Activated CD4-positive, alpha-beta memory T cell treated with anti-CD3 and anti-CD28 coated beads for 36 hours (primary cell): ENCODE measurements around the gene P3H4. TPM values are rescaled to one million over a fixed set of nuclear protein-coding genes. Genes with fewer than 3 reads are reported as not detected.

ENCODE experiments used
- CTCF ChIA-PET: fragments of 350-600 bp; sonication (Branson Sonifier 250); formaldehyde crosslinking; loops from one replicate; lab custom pipeline; 2021; ENCODE audit warnings: antibody characterized with exemption, inconsistent platforms; lab: Charles Lee
- POLR2A ChIA-PET: fragments of 350-600 bp; sonication (Branson Sonifier 250); formaldehyde crosslinking; loops from one replicate; lab custom pipeline; 2021; ENCODE audit warnings: antibody characterized with exemption; lab: Charles Lee
- DNase-seq: peaks from one replicate; pipeline ENCODE4 v3.0.0-alpha.2; 2020
- H3K27ac Mint-ChIP-seq: one replicate; pipeline ENCODE4 v1.8.0; 2021; ENCODE audit warnings: mixed read lengths
- H3K27me3 Mint-ChIP-seq: one replicate; pipeline ENCODE4 v1.8.0; 2021; ENCODE audit warnings: mixed read lengths
- H3K36me3 Mint-ChIP-seq: one replicate; pipeline ENCODE4 v1.8.0; 2021; ENCODE audit warnings: mixed read lengths
- H3K4me1 Mint-ChIP-seq: one replicate; pipeline ENCODE4 v1.8.0; 2021; ENCODE audit warnings: low read depth, mixed read lengths
- H3K4me3 Mint-ChIP-seq: one replicate; pipeline ENCODE4 v1.8.0; 2021; ENCODE audit warnings: mild to moderate bottlenecking, mixed read lengths
- H3K9me3 Mint-ChIP-seq: one replicate; pipeline ENCODE4 v1.8.0; 2021; ENCODE audit warnings: mixed read lengths
- intact Hi-C: fragments of 100-400 bp; cut with micrococcal nuclease; formaldehyde crosslinking; loops from one replicate; pipeline ENCODE4 v1.15.1; 2023
- total RNA-seq, 2 experiments: library from RNA; stranded (reverse); gene quantifications; one replicate each; pipeline ENCODE4 v1.2.3, GENCODE V29; 2021

Gene P3H4
- total RNA-seq, 2 experiments from 2014 or later, result 2.5 to 2.9 TPM

DNA sequence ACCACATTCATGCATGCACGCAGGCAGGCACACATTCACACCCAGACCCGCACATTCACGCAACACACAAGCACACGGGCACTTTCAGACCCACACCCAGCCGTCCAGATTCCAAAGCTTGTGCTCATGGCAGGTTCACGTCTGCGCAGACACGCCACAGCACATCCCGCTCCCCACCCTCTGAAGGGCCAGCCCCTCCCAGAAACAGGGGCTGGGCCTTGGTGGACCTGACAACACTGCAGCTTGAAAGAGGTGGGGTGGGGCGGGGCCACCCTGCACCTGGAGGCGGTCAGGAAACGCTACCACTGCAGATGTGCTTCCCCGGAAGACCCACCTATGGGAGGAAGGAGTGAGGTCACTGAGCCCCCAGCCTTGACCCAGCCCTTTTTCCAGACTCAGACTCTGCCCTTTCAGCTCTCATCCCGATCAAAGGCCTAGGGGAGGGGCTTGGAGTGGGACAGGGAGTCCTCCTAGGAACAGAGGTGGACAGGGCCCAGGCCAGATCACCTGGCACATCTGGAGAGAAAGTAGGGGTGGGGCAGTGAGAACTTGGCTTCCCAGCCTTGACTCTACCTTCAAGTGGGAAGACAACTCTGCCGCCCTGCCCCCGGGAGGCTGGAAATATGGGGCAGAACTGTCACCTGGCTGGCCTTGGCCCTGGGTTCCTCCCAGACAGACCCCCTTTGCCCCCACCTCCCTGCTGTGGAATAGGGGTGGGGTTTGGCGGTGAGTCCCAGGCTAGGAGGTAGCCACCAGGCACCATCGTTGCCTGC lies 11.0 kb downstream of the P3H4 start:
- no peaks in the 10 kb centered on the region for H3K27me3 Mint-ChIP-seq
- H3K36me3 Mint-ChIP-seq, result no peaks in the 10 kb centered on the region
- ChIA-PET CTCF (interaction anchor here (0.6 to 7.1 kb wide), 19 partner anchors 10 to 1133 kb away, joined by 3 to 65 read pairs (median 4); partner anchors contain the start of genes EIF1, HAP1, JUP and P3H4), POLR2A (no interaction called here)
- H3K4me1 Mint-ChIP-seq, result peaks cover 3% of the 10 kb centered on the region
- DNase-seq, result no peak
- H3K9me3 Mint-ChIP-seq, result no peaks in the 10 kb centered on the region
- no peak overlapping the region for H3K27ac Mint-ChIP-seq
- no peak overlapping the region for H3K4me3 Mint-ChIP-seq
- intact Hi-C loops, result loop anchor here (1.0 kb wide), 1 partner anchor 62 kb away; no protein-coding TSS in a partner anchor

DNA sequence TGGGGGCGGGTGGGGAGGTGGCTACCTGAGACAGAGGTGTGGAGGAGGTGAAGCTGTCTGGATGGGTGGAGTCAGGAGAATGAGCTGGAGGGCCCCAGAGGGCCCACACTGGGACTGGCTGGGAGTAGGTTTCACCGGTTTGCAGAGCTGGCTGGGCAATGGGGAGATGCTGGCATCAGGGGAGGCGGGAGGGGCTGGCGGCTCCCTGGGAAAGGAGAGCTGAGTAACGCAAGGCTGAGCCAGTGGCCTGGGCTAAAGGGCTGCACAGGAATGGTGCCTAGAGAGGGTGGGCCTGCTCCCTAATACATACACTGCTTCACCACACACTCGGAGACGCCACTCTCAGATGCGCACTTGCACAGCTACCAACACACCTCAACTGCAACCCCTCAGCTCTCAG lies 12.4 kb downstream of the P3H4 start:
- no peaks in the 10 kb centered on the region for H3K27me3 Mint-ChIP-seq
- no peaks in the 10 kb centered on the region for H3K9me3 Mint-ChIP-seq
- ChIA-PET CTCF (interaction anchor here (0.7 to 7.1 kb wide), 4 partner anchors 10 to 63 kb away, joined by 3 to 65 read pairs (median 6); partner anchors contain the start of genes HAP1, JUP and P3H4), POLR2A (no interaction called here)
- H3K4me3 Mint-ChIP-seq, result no peak overlapping the region
- intact Hi-C loops, result no loop called here
- DNase-seq, result no peak
- H3K36me3 Mint-ChIP-seq, result no peaks in the 10 kb centered on the region
- H3K4me1 Mint-ChIP-seq, result peaks cover 3% of the 10 kb centered on the region
- no peak overlapping the region for H3K27ac Mint-ChIP-seq

DNA sequence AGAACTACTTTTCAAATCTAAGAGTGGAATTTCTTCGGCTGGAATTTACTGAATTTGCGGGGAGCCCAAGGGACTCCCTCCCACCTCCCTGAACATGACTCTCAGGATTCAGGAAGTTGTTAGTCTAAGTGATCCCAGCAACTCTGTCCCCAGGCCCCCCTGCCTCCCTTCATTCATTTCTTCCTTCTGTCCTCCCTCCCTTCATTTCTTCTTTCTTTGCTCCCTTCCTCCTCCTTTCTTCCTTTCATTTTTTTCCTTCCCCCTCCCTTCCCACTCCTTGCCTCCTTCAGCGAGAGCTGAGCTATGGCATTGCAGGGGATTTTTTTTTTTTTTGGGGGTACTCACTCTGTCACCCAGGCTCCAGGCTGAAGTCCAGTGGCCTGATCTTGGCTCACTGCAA lies 14.4 kb downstream of the P3H4 start:
- DNase-seq, result no peak
- intact Hi-C loops, result no loop called here
- Mint-ChIP-seq H3K4me1 (peaks cover 3% of the 10 kb centered on the region), H3K27me3 (peaks cover 3% of the 10 kb centered on the region), H3K4me3 (no peak overlapping the region), H3K36me3 (no peaks in the 10 kb centered on the region), H3K9me3 (no peaks in the 10 kb centered on the region), H3K27ac (no peak overlapping the region)
- ChIA-PET CTCF (interaction anchor here (1.5 to 7.1 kb wide), 2 partner anchors 14 to 61 kb away, joined by 7 to 65 read pairs; partner anchors contain the start of genes HAP1 and P3H4), POLR2A (no interaction called here)

DNA sequence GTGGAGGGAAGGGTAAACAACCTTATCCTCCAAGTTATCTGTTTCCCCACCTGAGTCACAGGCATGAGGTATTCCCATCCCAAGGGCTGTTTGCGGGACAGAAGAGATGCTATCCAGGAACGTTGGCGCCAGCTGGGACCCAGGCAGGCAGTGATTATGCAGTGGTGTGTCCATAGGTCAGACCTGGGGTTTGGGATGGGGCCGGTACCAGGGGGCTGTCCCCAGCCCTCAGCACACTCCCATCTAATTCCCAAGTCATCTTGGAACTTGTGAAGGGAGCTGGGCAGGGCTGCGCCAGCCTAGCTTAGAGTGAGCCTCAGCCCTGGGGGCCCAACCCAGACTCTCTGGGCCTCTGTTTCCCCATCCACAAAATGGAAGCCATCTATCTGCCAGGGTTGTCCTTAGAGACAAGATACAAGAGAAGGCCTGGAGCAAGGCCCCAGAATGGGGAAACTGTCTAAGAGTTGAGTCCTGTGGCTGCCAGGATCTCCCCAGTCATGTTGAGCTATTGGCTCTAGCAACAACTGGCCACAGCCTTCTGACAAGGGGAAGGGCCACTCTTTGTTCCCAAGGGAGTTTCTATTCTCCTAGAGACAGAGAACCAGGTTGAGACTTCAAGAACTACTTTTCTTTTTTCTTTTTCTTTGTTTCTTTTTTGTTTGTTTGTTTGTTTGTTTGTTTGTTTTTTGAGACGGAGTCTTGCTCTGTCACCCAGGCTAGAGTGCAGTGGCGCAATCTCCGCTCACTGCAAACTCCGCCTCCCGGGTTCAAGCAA lies 15.4 kb downstream of the P3H4 start:
- no peaks in the 10 kb centered on the region for H3K9me3 Mint-ChIP-seq
- ChIA-PET POLR2A (interaction anchor here (0.6 kb wide), 1 partner anchor 929 kb away, joined by 3 read pairs; no protein-coding TSS in a partner anchor), CTCF (interaction anchor here (1.5 to 7.1 kb wide), 2 partner anchors 15 to 60 kb away, joined by 7 to 65 read pairs; partner anchors contain the start of genes HAP1 and P3H4)
- H3K27me3 Mint-ChIP-seq, result peaks cover 3% of the 10 kb centered on the region
- no peak for DNase-seq
- H3K36me3 Mint-ChIP-seq, result no peaks in the 10 kb centered on the region
- H3K27ac Mint-ChIP-seq, result no peak overlapping the region
- H3K4me3 Mint-ChIP-seq, result no peak overlapping the region
- intact Hi-C loops, result no loop called here
- H3K4me1 Mint-ChIP-seq, result no peaks in the 10 kb centered on the region

DNA sequence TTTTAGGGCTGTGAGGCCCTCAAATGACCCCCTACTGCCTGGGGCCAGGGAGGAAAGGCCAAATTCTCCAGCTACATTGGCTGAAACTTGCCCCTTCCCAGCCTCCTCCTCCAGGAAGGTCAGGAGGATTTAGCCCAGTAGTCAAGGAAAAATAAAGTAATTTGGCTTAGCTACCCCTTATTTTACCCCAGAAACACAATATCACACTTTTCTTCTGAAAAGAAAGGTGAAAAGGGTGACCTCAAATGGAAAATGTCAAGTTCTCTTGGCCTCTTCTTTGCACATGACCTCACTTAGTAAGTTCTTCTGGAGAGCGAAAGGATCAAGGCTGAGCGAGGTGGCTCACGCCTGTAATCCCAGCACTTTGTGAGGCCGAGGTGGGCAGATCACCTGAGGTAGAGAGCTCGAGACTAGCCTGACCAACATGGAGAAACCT lies 17.2 kb downstream of the P3H4 start:
- H3K27ac Mint-ChIP-seq, result no peak overlapping the region
- no peaks in the 10 kb centered on the region for H3K9me3 Mint-ChIP-seq
- H3K4me1 Mint-ChIP-seq, result no peaks in the 10 kb centered on the region
- no peak overlapping the region for H3K4me3 Mint-ChIP-seq
- POLR2A ChIA-PET, result interaction anchor here (0.6 kb wide), 1 partner anchor 181 kb away, joined by 3 read pairs; no protein-coding TSS in a partner anchor
- no peaks in the 10 kb centered on the region for H3K36me3 Mint-ChIP-seq
- CTCF ChIA-PET, result interaction anchor here (0.9 to 1.1 kb wide), 3 partner anchors 9 to 99 kb away, joined by 3 read pairs; no protein-coding TSS in a partner anchor
- intact Hi-C loops, result no loop called here
- DNase-seq, result no peak
- H3K27me3 Mint-ChIP-seq, result peaks cover 3% of the 10 kb centered on the region

DNA sequence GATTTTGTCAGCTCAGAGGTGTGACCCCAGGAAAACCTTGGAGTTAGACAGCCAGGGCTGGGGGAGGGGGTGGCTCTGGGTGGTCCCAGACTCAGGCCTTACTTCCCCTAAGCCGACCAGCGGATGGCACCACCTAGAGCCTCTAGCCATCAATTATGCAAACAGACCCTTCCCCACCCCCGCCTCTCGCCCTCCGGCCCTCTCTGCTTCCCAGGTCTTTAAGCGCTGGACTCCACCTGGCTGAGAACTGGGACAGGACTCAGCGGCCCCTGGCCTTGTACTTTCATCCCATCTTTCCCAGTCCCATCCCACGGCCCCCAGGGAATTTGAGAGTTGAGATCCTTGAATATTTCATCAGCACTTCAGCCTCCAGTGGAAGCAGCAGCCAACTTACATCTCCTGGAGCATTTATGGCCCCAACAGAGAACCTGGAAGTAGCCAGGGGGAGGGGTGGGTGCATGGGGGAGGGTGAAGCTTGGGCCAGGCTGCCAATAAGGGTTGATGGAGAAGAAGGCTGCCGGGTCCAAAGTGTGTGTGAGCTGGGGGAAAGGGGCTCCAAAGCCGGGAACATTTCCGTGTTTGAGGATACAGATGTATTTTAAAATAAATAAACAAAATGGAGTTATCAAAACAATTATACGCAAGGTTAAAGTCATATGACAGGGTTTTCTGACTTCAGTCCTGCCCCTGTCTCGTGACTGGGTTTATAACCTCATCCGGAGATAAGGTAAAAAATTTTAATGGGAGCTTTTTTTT lies 17.8 kb downstream of the P3H4 start:
- CTCF ChIA-PET, result interaction anchor here (0.9 kb wide), 2 partner anchors 9 to 98 kb away, joined by 3 read pairs; no protein-coding TSS in a partner anchor
- DNase-seq, result no peak
- POLR2A ChIA-PET, result interaction anchor here (0.6 kb wide), 1 partner anchor 182 kb away, joined by 3 read pairs; no protein-coding TSS in a partner anchor
- Mint-ChIP-seq H3K9me3 (no peaks in the 10 kb centered on the region), H3K27ac (no peak overlapping the region), H3K36me3 (no peaks in the 10 kb centered on the region), H3K4me3 (no peak overlapping the region), H3K27me3 (peaks cover 3% of the 10 kb centered on the region), H3K4me1 (no peaks in the 10 kb centered on the region)
- intact Hi-C loops, result no loop called here

DNA sequence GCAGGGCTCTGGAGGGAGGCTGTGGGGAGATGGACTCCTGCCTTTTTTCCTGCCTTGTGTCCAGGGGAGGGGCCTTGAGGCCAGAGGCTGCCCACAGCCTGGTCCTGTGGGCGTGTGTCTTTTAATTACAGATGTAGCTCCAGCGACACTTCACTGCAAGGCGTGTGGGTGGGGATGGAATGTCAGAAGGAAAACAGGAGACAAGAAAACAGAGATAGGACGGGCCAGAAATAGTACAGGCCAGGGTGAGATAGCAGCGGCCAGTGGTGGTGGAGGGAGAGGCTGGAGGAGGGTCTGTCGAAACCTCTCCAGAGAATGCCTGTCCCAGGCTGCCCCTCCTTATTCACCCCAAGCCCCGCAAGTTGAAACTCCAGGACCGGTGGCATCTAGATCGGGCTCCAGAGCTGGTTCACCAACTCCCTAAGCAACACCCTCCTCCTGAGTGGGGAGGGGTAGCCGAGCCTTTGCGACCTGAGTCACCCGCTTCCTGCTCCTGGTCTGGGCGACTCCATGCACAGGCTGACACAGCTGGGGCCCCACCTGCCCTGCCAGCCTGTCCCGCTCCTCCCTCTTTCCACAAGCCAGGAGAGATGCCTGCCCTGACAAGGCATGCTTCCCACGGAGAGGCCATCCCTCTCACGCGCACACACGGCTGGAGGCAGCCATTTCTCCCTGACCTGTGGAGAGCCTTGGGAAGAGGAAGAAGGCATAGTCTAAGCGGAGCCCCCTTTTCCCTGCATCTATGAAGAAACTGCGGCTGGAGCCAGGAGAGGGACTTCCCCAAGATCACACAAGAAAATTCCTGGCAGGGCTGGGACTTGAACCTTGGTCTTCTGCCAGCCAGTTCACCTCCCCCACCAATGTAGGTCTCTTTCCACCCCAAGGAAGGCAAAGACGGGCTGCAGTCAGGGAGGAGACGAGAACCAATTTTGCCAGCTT lies 18.6 kb downstream of the P3H4 start:
- Mint-ChIP-seq H3K36me3 (no peaks in the 10 kb centered on the region), H3K27ac (no peak overlapping the region), H3K9me3 (no peaks in the 10 kb centered on the region), H3K4me1 (peaks cover 2% of the 10 kb centered on the region), H3K4me3 (no peak overlapping the region), H3K27me3 (peaks cover 3% of the 10 kb centered on the region)
- intact Hi-C loops, result no loop called here
- DNase-seq, result peak; percentile 22
- ChIA-PET CTCF (interaction anchor here (1.1 kb wide), 1 partner anchor 18 kb away, joined by 3 read pairs; no protein-coding TSS in a partner anchor), POLR2A (no interaction called here)

DNA sequence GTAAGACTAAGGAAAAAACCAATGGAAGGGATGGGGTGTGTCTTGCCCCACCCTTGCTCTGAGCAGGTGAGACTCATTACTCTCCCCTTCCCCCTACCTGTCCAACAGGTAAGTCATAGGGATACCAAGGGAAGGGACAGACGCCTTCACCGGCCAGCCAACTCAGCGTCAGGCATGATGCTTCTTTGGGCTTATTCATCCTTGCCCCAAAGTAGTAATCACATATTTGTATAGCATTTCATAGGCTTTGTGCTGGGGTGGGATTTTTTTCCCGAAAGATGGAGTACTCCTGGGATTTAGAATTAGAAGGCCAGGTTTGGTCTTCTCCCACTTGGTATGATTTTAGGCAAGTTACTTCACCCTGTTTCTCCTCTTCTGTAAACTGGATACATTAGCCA lies 24.7 kb downstream of the P3H4 start:
- Mint-ChIP-seq H3K27ac (no peak overlapping the region), H3K4me1 (peaks cover 12% of the 10 kb centered on the region), H3K27me3 (peaks cover 15% of the 10 kb centered on the region), H3K4me3 (peak overlapping the region; percentile 32), H3K36me3 (no peaks in the 10 kb centered on the region), H3K9me3 (no peaks in the 10 kb centered on the region)
- ChIA-PET POLR2A (interaction anchor here (0.9 kb wide), 1 partner anchor 12 kb away, joined by 3 read pairs; no protein-coding TSS in a partner anchor), CTCF (interaction anchor here (0.7 to 2.8 kb wide), 11 partner anchors 9 to 217 kb away, joined by 3 to 20 read pairs (median 5); partner anchors contain the start of genes FKBP10, ODAD4 and P3H4)
- intact Hi-C loops, result no loop called here
- no peak for DNase-seq

DNA sequence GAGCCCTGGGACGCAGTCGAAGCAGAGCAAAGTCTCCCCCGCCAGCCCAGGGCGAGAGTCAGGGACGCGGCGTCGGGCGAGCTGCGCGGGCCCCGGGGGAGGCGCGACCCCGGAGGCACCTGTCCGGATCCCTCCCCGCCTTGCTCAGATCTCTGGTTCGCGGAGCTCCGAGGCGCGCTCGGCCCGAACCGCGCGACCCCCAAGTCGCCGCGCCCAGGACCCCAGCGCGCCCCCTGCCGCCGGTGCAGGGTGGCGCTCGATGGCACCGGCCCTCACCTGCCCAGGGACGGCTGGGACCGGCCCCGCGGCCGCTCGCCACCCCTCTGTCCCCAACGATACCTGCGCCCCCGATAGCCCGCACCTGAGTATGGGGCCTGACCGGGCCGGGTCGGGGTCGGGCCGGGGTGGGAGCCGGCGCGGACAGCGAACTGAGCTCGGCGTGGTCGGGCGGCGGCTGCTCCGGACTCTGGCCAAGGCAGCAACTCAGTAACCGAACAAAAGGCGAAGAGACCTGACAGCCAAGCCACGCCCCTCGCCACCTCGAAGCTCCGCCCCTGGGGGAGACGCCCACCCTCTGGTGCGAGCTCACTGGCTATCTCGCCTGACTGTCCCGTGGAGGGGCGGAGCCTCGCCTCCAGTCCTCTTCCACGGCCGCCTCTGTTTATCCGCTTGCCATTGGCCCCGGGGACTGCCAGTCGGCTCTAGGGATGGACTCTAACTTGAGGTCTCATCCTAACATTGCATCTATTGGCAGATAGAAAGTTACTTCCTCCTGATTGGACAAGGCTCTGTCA lies 25.3 kb downstream of the P3H4 start, which contains the start of gene JUP:
Gene JUP (minus strand): TSS at position 485 of the 794 bp plus-strand sequence. CDS start 14,857 bp downstream, outside the sequence.
- Mint-ChIP-seq H3K27me3 (peaks cover 20% of the 10 kb centered on the region), H3K4me1 (peaks cover 12% of the 10 kb centered on the region), H3K27ac (no peak within 1 kb of the TSS), H3K36me3 (no peaks in the 10 kb centered on the region), H3K9me3 (no peaks in the 10 kb centered on the region), H3K4me3 (peak within 1 kb of the TSS; percentile 32)
- peak; percentile 94 for DNase-seq
- POLR2A ChIA-PET, result interaction anchor here (0.9 to 1.1 kb wide), 2 partner anchors 12 to 25 kb away, joined by 3 to 4 read pairs; partner anchors contain the start of gene P3H4
- intact Hi-C loops, result no loop called here
- CTCF ChIA-PET, result interaction anchor here (0.7 to 2.8 kb wide), 11 partner anchors 8 to 217 kb away, joined by 3 to 20 read pairs (median 5); partner anchors contain the start of genes FKBP10, ODAD4 and P3H4
